ENCODE measurements around the gene BCL2A1. TPM values are rescaled to one million over a fixed set of nuclear protein-coding genes. Genes with fewer than 3 reads are reported as not detected.

The BCL2A1 gene
- total RNA-seq, 1 experiment from 2014 or later = not detected

GRCh38 chr15:79922512-79923078 lies 48.4 kb downstream of the BCL2A1 start:
- CTCF ChIA-PET = interaction anchor here (0.6 kb wide), 1 partner anchor 40 kb away, joined by 3 read pairs; no protein-coding TSS in a partner anchor
- H3K4me1 ChIP-seq = 0 out of 2 replicates have a peak, but pooled peaks cover 6% of the 10 kb centered on the region
- peak overlapping the region; percentile 83 for H3K4me3 Mint-ChIP-seq (ENCODE audit: unreplicated experiment)
- H3K36me3 Mint-ChIP-seq (ENCODE audit: insufficient read depth, unreplicated experiment) = peaks cover 63% of the 10 kb centered on the region
- BruUV-seq (replicated peaks) = no TSS peak
- no peaks in the 10 kb centered on the region for H3K4me1 Mint-ChIP-seq (ENCODE audit: low read depth, unreplicated experiment)
- POLR2A ChIA-PET = interaction anchor here (0.5 to 1.6 kb wide), 4 partner anchors 35 to 1623 kb away, joined by 3 to 7 read pairs (median 4); partner anchors contain the start of genes SKIC8 and ZFAND6
- intact Hi-C loops (cut with micrococcal nuclease; ENCODE audit: unreplicated experiment) = loop anchor here (1.0 to 10.0 kb wide), 3 partner anchors 26 to 232 kb away; partner anchors contain the start of genes FAH and ZFAND6
- peaks cover 24% of the 10 kb centered on the region for H3K9me3 ChIP-seq
- H3K4me3 ChIP-seq (ENCODE audit: low read depth, low read length) = peak overlapping the region; percentile 94
- no peaks in the 10 kb centered on the region for H3K36me3 ChIP-seq (ENCODE audit: control insufficient read depth, insufficient read depth, low read length)
- no peak for DNase-seq
- no peak for TF ChIP-seq CTCF (IDR thresholded peaks at IDR 0.05; ENCODE audit: insufficient read depth in 1 of 2, low read depth in 1 of 2, low read length in 1 of 2, severe bottlenecking in 1 of 2, unreplicated experiment in 1 of 2)
- H3K27me3 Mint-ChIP-seq (ENCODE audit: insufficient read depth, unreplicated experiment) = no peaks in the 10 kb centered on the region
- H3K9me3 Mint-ChIP-seq (ENCODE audit: unreplicated experiment) = peaks cover 22% of the 10 kb centered on the region
- peak overlapping the region; percentile 91 for H3K27ac Mint-ChIP-seq (ENCODE audit: unreplicated experiment)
- no peaks in the 10 kb centered on the region for H3K27me3 ChIP-seq (replicated peaks; ENCODE audit: control insufficient read depth, insufficient read depth, low read length)

GRCh38 chr15:79919749-79920511 lies 51.1 kb downstream of the BCL2A1 start:
- H3K36me3 ChIP-seq (ENCODE audit: control insufficient read depth, insufficient read depth, low read length) = no peaks in the 10 kb centered on the region
- CTCF ChIA-PET = no interaction called here
- peaks cover 22% of the 10 kb centered on the region for H3K9me3 Mint-ChIP-seq (ENCODE audit: unreplicated experiment)
- H3K36me3 Mint-ChIP-seq (ENCODE audit: insufficient read depth, unreplicated experiment) = peaks cover 68% of the 10 kb centered on the region
- 0 out of 2 replicates have a peak, but pooled peaks cover 6% of the 10 kb centered on the region for H3K4me1 ChIP-seq
- no peak overlapping the region for H3K4me3 ChIP-seq (ENCODE audit: low read depth, low read length)
- intact Hi-C loops (cut with micrococcal nuclease; ENCODE audit: unreplicated experiment) = loop anchor here (10.0 kb wide), 1 partner anchor 235 kb away; the partner anchor contains the start of gene FAH
- H3K9me3 ChIP-seq = peaks cover 24% of the 10 kb centered on the region
- POLR2A ChIA-PET = no interaction called here
- DNase-seq = no peak
- H3K4me1 Mint-ChIP-seq (ENCODE audit: low read depth, unreplicated experiment) = no peaks in the 10 kb centered on the region
- TF ChIP-seq CTCF (IDR thresholded peaks at IDR 0.05; ENCODE audit: insufficient read depth in 1 of 2, low read depth in 1 of 2, low read length in 1 of 2, severe bottlenecking in 1 of 2, unreplicated experiment in 1 of 2) = no peak
- no peak overlapping the region for H3K27ac Mint-ChIP-seq (ENCODE audit: unreplicated experiment)
- H3K4me3 Mint-ChIP-seq (ENCODE audit: unreplicated experiment) = no peak overlapping the region
- H3K27me3 ChIP-seq (replicated peaks; ENCODE audit: control insufficient read depth, insufficient read depth, low read length) = no peaks in the 10 kb centered on the region
- H3K27me3 Mint-ChIP-seq (ENCODE audit: insufficient read depth, unreplicated experiment) = no peaks in the 10 kb centered on the region
- BruUV-seq (replicated peaks) = no TSS peak

GRCh38 chr15:79919090-79919748 lies 51.8 kb downstream of the BCL2A1 start:
- Mint-ChIP-seq H3K4me1 (ENCODE audit: low read depth, unreplicated experiment) (no peaks in the 10 kb centered on the region), H3K27ac (ENCODE audit: unreplicated experiment) (no peak overlapping the region), H3K9me3 (ENCODE audit: unreplicated experiment) (peaks cover 28% of the 10 kb centered on the region), H3K27me3 (ENCODE audit: insufficient read depth, unreplicated experiment) (no peaks in the 10 kb centered on the region), H3K4me3 (ENCODE audit: unreplicated experiment) (no peak overlapping the region), H3K36me3 (ENCODE audit: insufficient read depth, unreplicated experiment) (peaks cover 68% of the 10 kb centered on the region)
- H3K9me3 ChIP-seq = peaks cover 24% of the 10 kb centered on the region
- no peak for DNase-seq
- 0 out of 2 replicates have a peak, but pooled peaks cover under 1% of the 10 kb centered on the region for H3K4me1 ChIP-seq
- no TSS peak for BruUV-seq (replicated peaks)
- ChIA-PET CTCF (no interaction called here), POLR2A (no interaction called here)
- H3K27me3 ChIP-seq (replicated peaks; ENCODE audit: control insufficient read depth, insufficient read depth, low read length) = no peaks in the 10 kb centered on the region
- intact Hi-C loops (cut with micrococcal nuclease; ENCODE audit: unreplicated experiment) = no loop called here
- no peak for TF ChIP-seq CTCF (IDR thresholded peaks at IDR 0.05; ENCODE audit: insufficient read depth in 1 of 2, low read depth in 1 of 2, low read length in 1 of 2, severe bottlenecking in 1 of 2, unreplicated experiment in 1 of 2)
- H3K36me3 ChIP-seq (ENCODE audit: control insufficient read depth, insufficient read depth, low read length) = no peaks in the 10 kb centered on the region
- no peak overlapping the region for H3K4me3 ChIP-seq (ENCODE audit: low read depth, low read length)
